Lower lobe of right lung (tissue), 2 donors: Measurements from ENCODE around the gene EPHA1. TPM values are rescaled to one million over a fixed set of nuclear protein-coding genes. Genes with fewer than 3 reads are reported as not detected.

Source experiments
- ATAC-seq, 2 donors: fragments of 200-7000 bp; cut with Tn5 transposase; one replicate each; pipeline ENCODE4 v1.9.1; 2020 to 2022; ENCODE audit warnings: mild to moderate bottlenecking in 2 of 2, moderate library complexity in 2 of 2
- DNase-seq: peaks from one replicate; pipeline ENCODE4 v3.0.0-alpha.2; 2020
- H3K27ac ChIP-seq: fragments of 200-600 bp; one replicate; pipeline ENCODE4 v1.8.0; 2022
- H3K27me3 ChIP-seq: fragments of 200-600 bp; one replicate; pipeline ENCODE4 v1.8.0; 2022; ENCODE audit warnings: low read depth
- H3K36me3 ChIP-seq: fragments of 200-600 bp; one replicate; pipeline ENCODE4 v1.8.0; 2022; ENCODE audit warnings: mild to moderate bottlenecking
- H3K4me1 ChIP-seq: fragments of 200-600 bp; one replicate; pipeline ENCODE4 v1.8.0; 2022
- H3K4me3 ChIP-seq: fragments of 200-600 bp; one replicate; pipeline ENCODE4 v1.8.0; 2022; ENCODE audit warnings: mild to moderate bottlenecking
- H3K9me3 ChIP-seq: fragments of 200-600 bp; one replicate; pipeline ENCODE4 v1.8.0; 2022
- intact Hi-C: fragments of 100-400 bp; cut with DNase I; formaldehyde crosslinking; loops from one replicate; pipeline ENCODE4 v1.11.0; 2022
- total RNA-seq: library from RNA; stranded (reverse); fragmentation: NEBNext Ultra II Directional; extraction: Animal tissue kit (Norgen Biotek cat#: 25700); gene quantifications from one replicate; pipeline ENCODE4 v1.2.1, GENCODE V29; 2021
- TF ChIP-seq, protein P1 (sequence below): fragments of 200-600 bp; IDR thresholded peaks from one replicate; pipeline ENCODE4 v1.8.0; 2022; ENCODE audit warnings: antibody characterized with exemption, mild to moderate bottlenecking
- donor health status: DM: no; HTN: yes; CAD: no; lungs with severe emphysema.

Gene EPHA1
- total RNA-seq, 1 donor from 2014 or later = 9.0 TPM

DNA sequence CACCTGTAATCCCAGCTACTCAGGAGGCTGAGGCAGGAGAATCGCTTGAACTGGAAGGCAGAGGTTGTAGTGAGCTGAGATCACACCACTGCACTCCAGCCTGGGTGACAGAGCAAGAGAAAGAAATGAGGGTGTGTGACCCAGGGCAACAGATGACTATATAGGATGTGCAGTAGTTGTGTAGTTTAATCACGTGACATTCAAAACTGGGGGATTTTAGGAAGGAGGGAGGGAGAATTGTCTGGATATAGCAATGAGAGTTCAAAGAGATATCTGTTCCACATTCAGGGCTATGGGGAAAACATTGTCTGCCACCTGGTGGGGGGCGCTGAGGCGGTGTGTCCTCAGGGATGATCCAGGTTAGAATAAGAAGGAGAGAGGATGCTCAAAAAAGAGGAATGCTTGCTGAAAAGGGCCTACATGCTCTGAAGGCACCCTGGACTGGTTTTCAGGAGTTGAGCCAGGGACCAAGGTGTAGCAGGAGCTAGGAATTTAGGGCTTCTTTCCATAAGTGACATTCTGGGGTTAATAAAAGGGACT lies 35.3 kb downstream of the EPHA1 start:
- TF ChIP-seq, protein P1, sequence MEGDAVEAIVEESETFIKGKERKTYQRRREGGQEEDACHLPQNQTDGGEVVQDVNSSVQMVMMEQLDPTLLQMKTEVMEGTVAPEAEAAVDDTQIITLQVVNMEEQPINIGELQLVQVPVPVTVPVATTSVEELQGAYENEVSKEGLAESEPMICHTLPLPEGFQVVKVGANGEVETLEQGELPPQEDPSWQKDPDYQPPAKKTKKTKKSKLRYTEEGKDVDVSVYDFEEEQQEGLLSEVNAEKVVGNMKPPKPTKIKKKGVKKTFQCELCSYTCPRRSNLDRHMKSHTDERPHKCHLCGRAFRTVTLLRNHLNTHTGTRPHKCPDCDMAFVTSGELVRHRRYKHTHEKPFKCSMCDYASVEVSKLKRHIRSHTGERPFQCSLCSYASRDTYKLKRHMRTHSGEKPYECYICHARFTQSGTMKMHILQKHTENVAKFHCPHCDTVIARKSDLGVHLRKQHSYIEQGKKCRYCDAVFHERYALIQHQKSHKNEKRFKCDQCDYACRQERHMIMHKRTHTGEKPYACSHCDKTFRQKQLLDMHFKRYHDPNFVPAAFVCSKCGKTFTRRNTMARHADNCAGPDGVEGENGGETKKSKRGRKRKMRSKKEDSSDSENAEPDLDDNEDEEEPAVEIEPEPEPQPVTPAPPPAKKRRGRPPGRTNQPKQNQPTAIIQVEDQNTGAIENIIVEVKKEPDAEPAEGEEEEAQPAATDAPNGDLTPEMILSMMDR = no peak
- no peak overlapping the region for H3K27ac ChIP-seq
- ATAC-seq = no peak
- DNase-seq = no peak
- no peaks in the 10 kb centered on the region for H3K27me3 ChIP-seq
- H3K36me3 ChIP-seq = no peaks in the 10 kb centered on the region
- H3K4me1 ChIP-seq = peaks cover 30% of the 10 kb centered on the region
- no peak overlapping the region for H3K4me3 ChIP-seq
- intact Hi-C loops = no loop called here
- H3K9me3 ChIP-seq = no peaks in the 10 kb centered on the region

DNA sequence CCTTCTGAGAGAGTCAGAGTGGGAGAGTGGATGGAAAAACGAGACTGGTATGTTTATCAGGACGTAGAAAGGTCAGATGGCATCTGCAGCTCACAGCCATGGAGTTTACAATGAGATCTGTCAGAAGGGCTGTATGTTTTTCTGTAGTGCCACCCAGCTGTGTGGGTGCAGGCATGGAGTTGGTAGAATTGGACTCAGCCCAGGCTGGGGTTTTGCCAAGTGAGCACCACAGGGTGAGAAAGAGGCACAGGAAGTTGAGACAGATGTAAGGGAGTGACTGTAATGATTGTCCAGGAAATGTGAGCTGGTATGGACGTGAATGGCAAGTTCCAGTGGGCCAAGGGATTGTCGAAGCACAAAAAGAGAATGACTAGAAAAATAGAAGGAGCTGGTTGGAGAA lies 36.6 kb downstream of the EPHA1 start:
- peaks cover 25% of the 10 kb centered on the region for H3K4me1 ChIP-seq
- TF ChIP-seq, protein P1 = no peak
- DNase-seq (peak; percentile 73), ATAC-seq (peak; percentile 59 to 64)
- H3K27ac ChIP-seq = no peak overlapping the region
- no peaks in the 10 kb centered on the region for H3K9me3 ChIP-seq
- no peak overlapping the region for H3K4me3 ChIP-seq
- intact Hi-C loops = no loop called here
- no peaks in the 10 kb centered on the region for H3K36me3 ChIP-seq
- H3K27me3 ChIP-seq = no peaks in the 10 kb centered on the region

DNA sequence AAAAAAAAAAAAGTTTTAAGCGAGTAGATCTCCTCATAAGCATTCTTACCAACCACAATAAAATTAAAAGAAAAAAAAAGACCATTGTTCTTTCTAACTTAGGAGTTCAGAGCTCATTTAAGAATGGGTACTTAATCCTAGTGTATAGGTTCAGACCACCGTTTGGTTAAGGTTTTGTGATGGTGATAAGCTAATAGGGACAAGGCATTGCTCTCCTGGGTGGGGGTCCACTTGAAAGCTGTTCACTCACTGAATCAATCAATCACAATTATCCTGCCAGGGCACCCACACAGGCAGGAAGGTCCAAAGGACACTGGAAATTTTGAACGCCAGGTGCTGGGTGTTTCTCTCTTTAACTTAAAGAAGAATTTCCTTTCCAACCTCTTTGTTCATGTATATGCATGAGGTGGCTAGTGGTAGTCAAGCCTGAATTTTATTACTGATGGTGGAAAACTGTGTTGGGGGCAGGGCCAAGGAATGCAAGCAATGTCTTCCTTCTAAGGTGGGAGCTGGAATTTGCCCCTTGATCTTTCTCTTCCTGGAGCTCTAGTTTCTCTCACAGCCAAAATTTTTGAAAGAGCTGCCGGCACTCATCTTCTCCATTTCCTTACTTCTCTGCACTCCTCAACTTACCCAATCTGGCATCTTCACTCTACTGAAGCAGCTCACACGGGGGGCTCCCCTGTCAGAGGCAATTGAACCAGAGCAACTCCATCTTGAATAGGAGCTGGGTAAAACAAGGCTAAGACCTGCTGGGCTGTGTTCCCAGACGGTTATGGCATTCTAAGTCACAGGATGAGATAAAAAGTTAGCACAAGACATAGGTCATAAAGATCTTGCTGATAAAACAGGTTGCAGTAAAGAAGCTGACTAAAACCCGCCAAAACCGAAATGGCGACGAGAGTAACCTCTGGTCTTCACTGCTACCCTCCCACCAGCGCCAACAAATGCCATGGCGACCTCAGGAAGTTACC lies 38.7 kb downstream of the EPHA1 start:
- Histone ChIP-seq H3K27me3 (peaks cover 6% of the 10 kb centered on the region), H3K9me3 (no peaks in the 10 kb centered on the region), H3K36me3 (no peaks in the 10 kb centered on the region), H3K27ac (no peak overlapping the region), H3K4me1 (peaks cover 8% of the 10 kb centered on the region), H3K4me3 (no peak overlapping the region)
- TF ChIP-seq, protein P1 = no peak
- intact Hi-C loops = no loop called here
- ATAC-seq = no peak
- no peak for DNase-seq

DNA sequence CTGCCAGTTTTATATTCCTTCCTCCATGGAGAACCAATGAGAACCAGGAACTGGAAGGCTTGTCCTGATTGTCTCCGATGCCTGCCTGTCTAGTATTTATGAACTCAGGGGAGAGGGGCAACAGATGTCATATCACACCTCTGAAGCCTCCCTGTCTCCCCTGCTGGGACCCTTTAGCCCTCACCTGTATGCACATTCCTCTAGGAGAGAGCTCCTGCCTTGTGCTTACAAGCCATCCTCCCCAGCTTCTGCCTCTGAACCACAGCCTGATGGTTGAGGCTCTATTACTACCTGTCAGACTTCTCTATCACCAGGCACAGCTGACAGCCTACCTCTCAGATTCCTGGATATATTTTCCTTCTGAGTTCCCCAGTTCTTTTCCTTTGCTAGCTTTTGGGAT lies 40.3 kb downstream of the EPHA1 start:
- no peak overlapping the region for H3K27ac ChIP-seq
- ATAC-seq (no peak), DNase-seq (no peak)
- no peaks in the 10 kb centered on the region for H3K4me1 ChIP-seq
- peaks cover 17% of the 10 kb centered on the region for H3K27me3 ChIP-seq
- TF ChIP-seq, protein P1 = no peak
- no peak overlapping the region for H3K4me3 ChIP-seq
- H3K36me3 ChIP-seq = no peaks in the 10 kb centered on the region
- intact Hi-C loops = no loop called here
- H3K9me3 ChIP-seq = no peaks in the 10 kb centered on the region

DNA sequence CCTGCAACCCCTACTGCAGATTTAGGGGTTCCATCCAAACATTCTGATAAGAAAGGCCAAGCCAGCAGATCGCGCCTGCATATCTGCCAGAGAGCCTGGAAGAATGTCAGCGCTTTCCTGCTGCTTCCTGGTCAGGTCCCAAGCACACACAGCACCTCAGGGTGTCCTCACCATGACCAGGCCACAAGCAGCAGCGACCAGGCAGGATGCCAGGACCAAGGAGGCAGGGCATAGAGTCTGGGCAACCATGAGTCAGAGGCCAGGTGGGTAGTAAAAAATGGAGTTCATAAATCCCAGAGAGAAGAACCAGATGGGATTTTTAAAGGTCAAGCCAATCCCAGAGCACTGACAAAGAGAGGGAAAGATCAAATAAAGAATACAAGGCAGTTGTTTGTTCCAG lies 40.7 kb downstream of the EPHA1 start:
- ATAC-seq (no peak), DNase-seq (no peak)
- no peak overlapping the region for H3K27ac ChIP-seq
- peaks cover 2% of the 10 kb centered on the region for H3K4me1 ChIP-seq
- H3K27me3 ChIP-seq = peaks cover 21% of the 10 kb centered on the region
- intact Hi-C loops = no loop called here
- H3K9me3 ChIP-seq = no peaks in the 10 kb centered on the region
- TF ChIP-seq, protein P1 = no peak
- H3K4me3 ChIP-seq = no peak overlapping the region
- no peaks in the 10 kb centered on the region for H3K36me3 ChIP-seq
